GM13977 (cell line): Measurements from ENCODE around the gene ZNF81.

ENCODE experiments used
- DNase-seq: peaks from one replicate; pipeline ENCODE4 v3.0.0; 2012; ENCODE audit warnings: low spot score
- CTCF ChIP-seq: IDR thresholded peaks from 2 replicates; pipeline ENCODE4 v1.5.1; 2012; ENCODE audit warnings: mild to moderate bottlenecking, control low read depth; ENCODE audit not compliant: insufficient read depth; ENCODE audit errors: extremely low read depth, missing control alignments
- in situ Hi-C: fragments of 300-500 bp; cut with MboI; formaldehyde crosslinking; loops from one replicate; pipeline ENCODE4 v1.12.0; 2022; ENCODE audit warnings: low sequenced_read_pairs, low pct_unique_long_range_greater_than_20kb, mixed read lengths, inconsistent platforms; ENCODE audit not compliant: unreplicated experiment

ZNF81 gene

GRCh38 chrX:47885501-47885900, 48.8 kb downstream of the ZNF81 start:
- no peak for TF ChIP-seq CTCF
- in situ Hi-C loops: no loop called here
- DNase-seq: no peak

- TF ChIP-seq CTCF: no peak
- in situ Hi-C loops: no loop called here
- DNase-seq: no peak
These were observed 61.3 kb downstream of the ZNF81 start for GRCh38 chrX:47898024-47898423.

GRCh38 chrX:47900833-47901232, 64.1 kb downstream of the ZNF81 start:
- DNase-seq: no peak
- no peak for TF ChIP-seq CTCF
- in situ Hi-C loops: no loop called here

- DNase-seq: no peak
- TF ChIP-seq CTCF: no peak
- in situ Hi-C loops: no loop called here
These were observed 65.5 kb downstream of the ZNF81 start for GRCh38 chrX:47902161-47902560.

- in situ Hi-C loops: no loop called here
- no peak for DNase-seq
- TF ChIP-seq CTCF: no peak
These were observed 79.3 kb downstream of the ZNF81 start for GRCh38 chrX:47915886-47916493.

- in situ Hi-C loops: no loop called here
- DNase-seq: no peak
These were observed 81.6 kb downstream of the ZNF81 start for GRCh38 chrX:47918274-47918673.

More at GRCh38 chrX:47918274-47918673, 81.6 kb downstream of the ZNF81 start:
- TF ChIP-seq CTCF: no peak
